Epithelial cell of esophagus (primary cell): ENCODE data around the gene TNFSF4.
"Not testable (repeated sequence)": the region's sequence is repeated elsewhere in the genome, so short reads cannot be mapped to it uniquely, and the experiment has no call there.

Experiments
- DNase-seq: peaks from one replicate; pipeline ENCODE4 v3.0.0; 2010; ENCODE audit warnings: low read depth
- H3K4me3 ChIP-seq: 2 replicates; pipeline ENCODE4 v1.5.1; 2011; ENCODE audit warnings: mild to moderate bottlenecking, low read length, control low read depth
- CTCF ChIP-seq: IDR thresholded peaks from 2 replicates; pipeline ENCODE4 v1.5.1; 2011; ENCODE audit warnings: low read depth, mild to moderate bottlenecking, low read length, control low read depth, inconsistent platforms; ENCODE audit not compliant: insufficient read depth; ENCODE audit errors: missing control alignments

Gene TNFSF4

GRCh38 chr1:173243300-173243699 lies 36.2 kb upstream of the TNFSF4 start:
- H3K4me3 ChIP-seq: no peak overlapping the region
- DNase-seq: no peak
- TF ChIP-seq CTCF: no peak

GRCh38 chr1:173241528-173242347 lies 34.6 kb upstream of the TNFSF4 start:
- TF ChIP-seq CTCF: no peak
- no peak overlapping the region for H3K4me3 ChIP-seq
- DNase-seq: peak; percentile 19

GRCh38 chr1:173240609-173241008 lies 33.5 kb upstream of the TNFSF4 start:
- no peak for DNase-seq
- TF ChIP-seq CTCF: no peak
- H3K4me3 ChIP-seq: no peak overlapping the region

- no peak for TF ChIP-seq CTCF
- H3K4me3 ChIP-seq: no peak overlapping the region
- no peak for DNase-seq
Observed at GRCh38 chr1:173239058-173239457, 31.9 kb upstream of the TNFSF4 start.

GRCh38 chr1:173234899-173235298 lies 27.8 kb upstream of the TNFSF4 start:
- no peak for DNase-seq
- no peak for TF ChIP-seq CTCF
- H3K4me3 ChIP-seq: no peak overlapping the region

GRCh38 chr1:173234434-173234833 lies 27.3 kb upstream of the TNFSF4 start:
- not testable (repeated sequence) for DNase-seq, H3K4me3 ChIP-seq

- not testable (repeated sequence) for H3K4me3 ChIP-seq, DNase-seq
Observed at GRCh38 chr1:173229031-173229430, 21.9 kb upstream of the TNFSF4 start.

- DNase-seq: no peak
- TF ChIP-seq CTCF: no peak
- no peak overlapping the region for H3K4me3 ChIP-seq
Observed at GRCh38 chr1:173224949-173225348, 17.8 kb upstream of the TNFSF4 start.
